Measurements from ENCODE around the gene GPC6.

Gene GPC6

DNA sequence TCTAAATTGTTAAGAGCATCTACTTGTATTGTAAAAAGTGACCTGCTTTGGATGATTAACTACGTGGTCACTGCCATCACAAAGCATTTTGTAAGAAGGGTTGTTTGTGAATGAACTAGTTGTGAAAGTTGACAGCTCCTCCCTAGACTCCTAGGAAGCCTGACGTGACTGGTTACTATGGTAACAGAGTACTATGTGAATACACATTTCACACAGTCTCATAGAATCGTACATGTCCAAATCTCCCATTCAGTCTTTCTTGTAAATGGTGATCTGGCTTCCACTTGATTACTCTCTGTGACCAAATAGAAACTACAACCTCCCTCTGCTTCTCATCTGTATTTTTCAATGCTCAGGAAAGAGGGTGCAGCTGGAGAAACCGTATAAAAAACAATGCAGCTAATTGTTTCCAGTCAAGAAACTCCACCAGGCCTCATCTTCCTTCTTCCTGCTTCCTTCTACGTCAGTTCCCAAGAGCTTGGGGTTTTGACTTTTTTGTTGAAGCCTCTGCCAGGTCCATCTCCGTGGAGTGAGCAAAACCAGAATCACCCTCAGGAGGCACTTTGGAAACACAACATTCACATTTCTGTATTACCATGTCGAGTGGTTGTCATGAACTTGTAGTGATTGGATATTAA is 83.4 kb downstream of the GPC6 start:
- TF ChIP-seq KLF1 (tag by site-specific recombination; IDR thresholded peaks at IDR 0.05) = no peak
- no peak for TF ChIP-seq ZNF2 (tag by site-specific recombination; IDR thresholded peaks at IDR 0.05)
- TF ChIP-seq ZNF626 (tag by site-specific recombination; IDR thresholded peaks at IDR 0.05) = no peak
- TF ChIP-seq ZNF391 (tag by site-specific recombination; IDR thresholded peaks at IDR 0.05; ENCODE audit: borderline replicate concordance, low read depth) = no peak
- TF ChIP-seq MEIS1 (CRISPR knock-in tag; IDR thresholded peaks at IDR 0.05; ENCODE audit: borderline replicate concordance) = no peak
- no peak for TF ChIP-seq SP3 (tag by site-specific recombination; IDR thresholded peaks at IDR 0.05)
- no peak for TF ChIP-seq ZNF341 (tag by site-specific recombination; IDR thresholded peaks at IDR 0.05; ENCODE audit: low read depth)
- TF ChIP-seq ZFP37 (tag by site-specific recombination; IDR thresholded peaks at IDR 0.05) = no peak
- TF ChIP-seq ZNF544 (tag by site-specific recombination; IDR thresholded peaks at IDR 0.05) = no peak
- TF ChIP-seq, protein P1, sequence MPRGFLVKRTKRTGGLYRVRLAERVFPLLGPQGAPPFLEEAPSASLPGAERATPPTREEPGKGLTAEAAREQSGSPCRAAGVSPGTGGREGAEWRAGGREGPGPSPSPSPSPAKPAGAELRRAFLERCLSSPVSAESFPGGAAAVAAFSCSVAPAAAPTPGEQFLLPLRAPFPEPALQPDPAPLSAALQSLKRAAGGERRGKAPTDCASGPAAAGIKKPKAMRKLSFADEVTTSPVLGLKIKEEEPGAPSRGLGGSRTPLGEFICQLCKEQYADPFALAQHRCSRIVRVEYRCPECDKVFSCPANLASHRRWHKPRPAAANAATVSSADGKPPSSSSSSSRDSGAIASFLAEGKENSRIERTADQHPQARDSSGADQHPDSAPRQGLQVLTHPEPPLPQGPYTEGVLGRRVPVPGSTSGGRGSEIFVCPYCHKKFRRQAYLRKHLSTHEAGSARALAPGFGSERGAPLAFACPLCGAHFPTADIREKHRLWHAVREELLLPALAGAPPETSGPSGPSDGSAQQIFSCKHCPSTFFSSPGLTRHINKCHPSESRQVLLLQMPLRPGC (tag by site-specific recombination; IDR thresholded peaks at IDR 0.05) = no peak
- TF ChIP-seq, protein P2, sequence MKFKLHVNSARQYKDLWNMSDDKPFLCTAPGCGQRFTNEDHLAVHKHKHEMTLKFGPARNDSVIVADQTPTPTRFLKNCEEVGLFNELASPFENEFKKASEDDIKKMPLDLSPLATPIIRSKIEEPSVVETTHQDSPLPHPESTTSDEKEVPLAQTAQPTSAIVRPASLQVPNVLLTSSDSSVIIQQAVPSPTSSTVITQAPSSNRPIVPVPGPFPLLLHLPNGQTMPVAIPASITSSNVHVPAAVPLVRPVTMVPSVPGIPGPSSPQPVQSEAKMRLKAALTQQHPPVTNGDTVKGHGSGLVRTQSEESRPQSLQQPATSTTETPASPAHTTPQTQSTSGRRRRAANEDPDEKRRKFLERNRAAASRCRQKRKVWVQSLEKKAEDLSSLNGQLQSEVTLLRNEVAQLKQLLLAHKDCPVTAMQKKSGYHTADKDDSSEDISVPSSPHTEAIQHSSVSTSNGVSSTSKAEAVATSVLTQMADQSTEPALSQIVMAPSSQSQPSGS (tag by site-specific recombination; IDR thresholded peaks at IDR 0.05; ENCODE audit: low read depth) = no peak
- no peak for TF ChIP-seq OSR2 (tag by site-specific recombination; IDR thresholded peaks at IDR 0.05)
- no peak for TF ChIP-seq ZXDB (tag by site-specific recombination; IDR thresholded peaks at IDR 0.05)
- no peak for TF ChIP-seq ZNF548 (tag by site-specific recombination; IDR thresholded peaks at IDR 0.05)
- no peak for TF ChIP-seq ZIC2 (tag by site-specific recombination; IDR thresholded peaks at IDR 0.05)
- no peak for TF ChIP-seq ZNF514 (tag by site-specific recombination; IDR thresholded peaks at IDR 0.05)
- TF ChIP-seq, protein P3, sequence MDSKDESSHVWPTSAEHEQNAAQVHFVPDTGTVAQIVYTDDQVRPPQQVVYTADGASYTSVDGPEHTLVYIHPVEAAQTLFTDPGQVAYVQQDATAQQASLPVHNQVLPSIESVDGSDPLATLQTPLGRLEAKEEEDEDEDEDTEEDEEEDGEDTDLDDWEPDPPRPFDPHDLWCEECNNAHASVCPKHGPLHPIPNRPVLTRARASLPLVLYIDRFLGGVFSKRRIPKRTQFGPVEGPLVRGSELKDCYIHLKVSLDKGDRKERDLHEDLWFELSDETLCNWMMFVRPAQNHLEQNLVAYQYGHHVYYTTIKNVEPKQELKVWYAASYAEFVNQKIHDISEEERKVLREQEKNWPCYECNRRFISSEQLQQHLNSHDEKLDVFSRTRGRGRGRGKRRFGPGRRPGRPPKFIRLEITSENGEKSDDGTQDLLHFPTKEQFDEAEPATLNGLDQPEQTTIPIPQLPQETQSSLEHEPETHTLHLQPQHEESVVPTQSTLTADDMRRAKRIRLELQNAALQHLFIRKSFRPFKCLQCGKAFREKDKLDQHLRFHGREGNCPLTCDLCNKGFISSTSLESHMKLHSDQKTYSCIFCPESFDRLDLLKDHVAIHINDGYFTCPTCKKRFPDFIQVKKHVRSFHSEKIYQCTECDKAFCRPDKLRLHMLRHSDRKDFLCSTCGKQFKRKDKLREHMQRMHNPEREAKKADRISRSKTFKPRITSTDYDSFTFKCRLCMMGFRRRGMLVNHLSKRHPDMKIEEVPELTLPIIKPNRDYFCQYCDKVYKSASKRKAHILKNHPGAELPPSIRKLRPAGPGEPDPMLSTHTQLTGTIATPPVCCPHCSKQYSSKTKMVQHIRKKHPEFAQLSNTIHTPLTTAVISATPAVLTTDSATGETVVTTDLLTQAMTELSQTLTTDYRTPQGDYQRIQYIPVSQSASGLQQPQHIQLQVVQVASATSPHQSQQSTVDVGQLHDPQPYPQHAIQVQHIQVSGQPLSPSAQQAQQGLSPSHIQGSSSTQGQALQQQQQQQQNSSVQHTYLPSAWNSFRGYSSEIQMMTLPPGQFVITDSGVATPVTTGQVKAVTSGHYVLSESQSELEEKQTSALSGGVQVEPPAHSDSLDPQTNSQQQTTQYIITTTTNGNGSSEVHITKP (tag by site-specific recombination; IDR thresholded peaks at IDR 0.05) = no peak
- TF ChIP-seq, protein P4, sequence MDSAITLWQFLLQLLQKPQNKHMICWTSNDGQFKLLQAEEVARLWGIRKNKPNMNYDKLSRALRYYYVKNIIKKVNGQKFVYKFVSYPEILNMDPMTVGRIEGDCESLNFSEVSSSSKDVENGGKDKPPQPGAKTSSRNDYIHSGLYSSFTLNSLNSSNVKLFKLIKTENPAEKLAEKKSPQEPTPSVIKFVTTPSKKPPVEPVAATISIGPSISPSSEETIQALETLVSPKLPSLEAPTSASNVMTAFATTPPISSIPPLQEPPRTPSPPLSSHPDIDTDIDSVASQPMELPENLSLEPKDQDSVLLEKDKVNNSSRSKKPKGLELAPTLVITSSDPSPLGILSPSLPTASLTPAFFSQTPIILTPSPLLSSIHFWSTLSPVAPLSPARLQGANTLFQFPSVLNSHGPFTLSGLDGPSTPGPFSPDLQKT (IDR thresholded peaks at IDR 0.05; ENCODE audit: borderline replicate concordance, low read depth, low read length) = no peak
- no peak for TF ChIP-seq ZSCAN23 (tag by site-specific recombination; IDR thresholded peaks at IDR 0.05)
- H3K36me3 ChIP-seq (ENCODE audit: control insufficient read depth in 2 of 2, insufficient read depth in 1 of 2, low read length in 2 of 2) = no peaks in the 10 kb centered on the region
- H3K27ac ChIP-seq (ENCODE audit: extremely low read depth, low read depth, low read length) = no peak overlapping the region
- CTCF ChIA-PET = interaction anchor here (0.8 kb wide), 1 partner anchor 265 kb away, joined by 3 read pairs; no protein-coding TSS in a partner anchor
- no peak overlapping the region for H3K4me3 ChIP-seq (ENCODE audit: low read depth, low read length)
- POLR2A ChIA-PET = no interaction called here
- H3K9me3 ChIP-seq (ENCODE audit: control insufficient read depth, insufficient read depth, low read depth, low read length) = no peaks in the 10 kb centered on the region
- no peaks in the 10 kb centered on the region for H3K4me1 ChIP-seq (ENCODE audit: control insufficient read depth, insufficient read depth, low read length)
